Bronchial epithelial cell (primary cell): ENCODE data around the gene B3GNT3. TPM values are rescaled to one million over a fixed set of nuclear protein-coding genes. Genes with fewer than 3 reads are reported as not detected.

Source experiments
- DNase-seq: peaks from one replicate; pipeline ENCODE4 v3.0.0-alpha.2; 2010; ENCODE audit warnings: low read depth
- FAIRE-seq: peaks from 2 replicates; lab custom pipeline; 2011; peaks lifted over from hg19 to GRCh38; lab: Jason Lieb, UNC
- H3K27me3 ChIP-seq: 2 replicates; pipeline ENCODE4 v1.5.1; 2011; ENCODE audit warnings: low read length; ENCODE audit not compliant: control insufficient read depth, insufficient read depth
- H3K36me3 ChIP-seq: 2 replicates; pipeline ENCODE4 v1.5.1; 2011; ENCODE audit warnings: low read length; ENCODE audit not compliant: control insufficient read depth, insufficient read depth
- H3K4me3 ChIP-seq: 2 replicates; pipeline ENCODE4 v1.5.1; 2011; ENCODE audit warnings: mild to moderate bottlenecking, low read depth, low read length, control low read depth
- total RNA-seq: library from RNA; depleted of rRNA; stranded (reverse); fragments of >200 nt; gene quantifications from 2 replicates; pipeline ENCODE4 v1.2.1, GENCODE V29; 2014
- TF ChIP-seq, protein P1 (sequence below): IDR thresholded peaks from 2 replicates; pipeline ENCODE4 v1.5.1; 2011; ENCODE audit warnings: mild to moderate bottlenecking, moderate library complexity, low read length, control low read depth, inconsistent platforms; ENCODE audit not compliant: insufficient read depth, severe bottlenecking

The B3GNT3 gene
- total RNA-seq, 1 donor from 2014 or later: 11.6 TPM

- FAIRE-seq (no peak), DNase-seq (no peak)
- H3K4me3 ChIP-seq: no peak overlapping the region
- TF ChIP-seq, protein P1, sequence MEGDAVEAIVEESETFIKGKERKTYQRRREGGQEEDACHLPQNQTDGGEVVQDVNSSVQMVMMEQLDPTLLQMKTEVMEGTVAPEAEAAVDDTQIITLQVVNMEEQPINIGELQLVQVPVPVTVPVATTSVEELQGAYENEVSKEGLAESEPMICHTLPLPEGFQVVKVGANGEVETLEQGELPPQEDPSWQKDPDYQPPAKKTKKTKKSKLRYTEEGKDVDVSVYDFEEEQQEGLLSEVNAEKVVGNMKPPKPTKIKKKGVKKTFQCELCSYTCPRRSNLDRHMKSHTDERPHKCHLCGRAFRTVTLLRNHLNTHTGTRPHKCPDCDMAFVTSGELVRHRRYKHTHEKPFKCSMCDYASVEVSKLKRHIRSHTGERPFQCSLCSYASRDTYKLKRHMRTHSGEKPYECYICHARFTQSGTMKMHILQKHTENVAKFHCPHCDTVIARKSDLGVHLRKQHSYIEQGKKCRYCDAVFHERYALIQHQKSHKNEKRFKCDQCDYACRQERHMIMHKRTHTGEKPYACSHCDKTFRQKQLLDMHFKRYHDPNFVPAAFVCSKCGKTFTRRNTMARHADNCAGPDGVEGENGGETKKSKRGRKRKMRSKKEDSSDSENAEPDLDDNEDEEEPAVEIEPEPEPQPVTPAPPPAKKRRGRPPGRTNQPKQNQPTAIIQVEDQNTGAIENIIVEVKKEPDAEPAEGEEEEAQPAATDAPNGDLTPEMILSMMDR: no peak
- no peaks in the 10 kb centered on the region for H3K27me3 ChIP-seq
- H3K36me3 ChIP-seq: no peaks in the 10 kb centered on the region
Measured at GRCh38 chr19:17806945-17807344, 12.0 kb downstream of the B3GNT3 start.

- H3K27me3 ChIP-seq: no peaks in the 10 kb centered on the region
- FAIRE-seq (no peak), DNase-seq (no peak)
- TF ChIP-seq, protein P1: no peak
- no peak overlapping the region for H3K4me3 ChIP-seq
- H3K36me3 ChIP-seq: no peaks in the 10 kb centered on the region
Measured at GRCh38 chr19:17807731-17808316, 12.9 kb downstream of the B3GNT3 start.

GRCh38 chr19:17811103-17811502, 16.2 kb downstream of the B3GNT3 start:
- FAIRE-seq (no peak), DNase-seq (no peak)
- no peaks in the 10 kb centered on the region for H3K27me3 ChIP-seq
- TF ChIP-seq, protein P1: no peak
- no peak overlapping the region for H3K4me3 ChIP-seq
- no peaks in the 10 kb centered on the region for H3K36me3 ChIP-seq

- no peaks in the 10 kb centered on the region for H3K27me3 ChIP-seq
- TF ChIP-seq, protein P1: no peak
- no peak for FAIRE-seq
Measured at GRCh38 chr19:17811681-17812080, 16.7 kb downstream of the B3GNT3 start.

GRCh38 chr19:17812099-17812498, 17.2 kb downstream of the B3GNT3 start:
- no peaks in the 10 kb centered on the region for H3K27me3 ChIP-seq
- no peaks in the 10 kb centered on the region for H3K36me3 ChIP-seq
- no peak for DNase-seq
- TF ChIP-seq, protein P1: no peak
- H3K4me3 ChIP-seq: no peak overlapping the region
- no peak for FAIRE-seq

More at GRCh38 chr19:17811681-17812080, 16.7 kb downstream of the B3GNT3 start:
- no peak for DNase-seq
- Histone ChIP-seq H3K4me3 (no peak overlapping the region), H3K36me3 (no peaks in the 10 kb centered on the region)
